WTC11 (cell line): ENCODE data around the gene ZNF223. TPM values are rescaled to one million over a fixed set of nuclear protein-coding genes. Genes with fewer than 3 reads are reported as not detected.

Experiments
- ATAC-seq: fragments of 200-7000 bp; cut with Tn5 transposase; 2 replicates; pipeline ENCODE4 v1.10.0; 2021; ENCODE audit warnings: mild to moderate bottlenecking, moderate library complexity
- CTCF ChIA-PET: fragments of 300-600 bp; sonication (Branson Sonifier 250); formaldehyde crosslinking; loops from one replicate; lab custom pipeline; 2021; ENCODE audit warnings: antibody characterized with exemption; lab: Charles Lee
- POLR2A ChIA-PET: fragments of 350-600 bp; sonication (Branson Sonifier 250); formaldehyde crosslinking; loops from one replicate; lab custom pipeline; 2021; ENCODE audit warnings: antibody characterized with exemption; lab: Charles Lee
- DNase-seq: peaks from one replicate; pipeline ENCODE4 v3.0.0; 2021; ENCODE audit warnings: low spot score
- H3K27ac Mint-ChIP-seq: 2 replicates; pipeline ENCODE4 v1.8.0; 2021; ENCODE audit warnings: mixed read lengths
- H3K27me3 Mint-ChIP-seq: 2 replicates; pipeline ENCODE4 v1.8.0; 2021; ENCODE audit warnings: low read depth, mild to moderate bottlenecking, moderate library complexity, mixed read lengths
- H3K36me3 Mint-ChIP-seq: 2 replicates; pipeline ENCODE4 v1.8.0; 2021; ENCODE audit warnings: mixed read lengths
- H3K4me1 Mint-ChIP-seq: 2 replicates; pipeline ENCODE4 v1.8.0; 2022; ENCODE audit warnings: mixed read lengths
- H3K4me3 Mint-ChIP-seq: 2 replicates; pipeline ENCODE4 v1.8.0; 2021; ENCODE audit warnings: mild to moderate bottlenecking, moderate library complexity, mixed read lengths
- H3K9me3 Mint-ChIP-seq: 2 replicates; pipeline ENCODE4 v1.8.0; 2021; ENCODE audit warnings: mixed read lengths
- ATF1 ChIP-seq: sonication (generic); formaldehyde crosslinking; IDR thresholded peaks from 2 replicates; pipeline ENCODE4 v1.8.1; 2023; ENCODE audit warnings: mild to moderate bottlenecking, moderate library complexity, missing genetic modification reagents
- EMX1 ChIP-seq: fragments of 250-450 bp; sonication (Bioruptor Pico); IDR thresholded peaks from 2 replicates; pipeline ENCODE4 v1.8.0; 2021; ENCODE audit warnings: mild to moderate bottlenecking
- ETV6 ChIP-seq: sonication (generic); formaldehyde crosslinking; IDR thresholded peaks from 2 replicates; pipeline ENCODE4 v1.8.1; 2022; ENCODE audit warnings: mild to moderate bottlenecking, missing genetic modification reagents
- GABPB1 ChIP-seq: sonication (generic); formaldehyde crosslinking; IDR thresholded peaks from 2 replicates; pipeline ENCODE4 v1.8.1; 2023; ENCODE audit warnings: mild to moderate bottlenecking, missing genetic modification reagents
- OVOL2 ChIP-seq: fragments of 250-450 bp; sonication (Bioruptor Pico); IDR thresholded peaks from 2 replicates; pipeline ENCODE4 v1.9.0; 2021; ENCODE audit warnings: mild to moderate bottlenecking, borderline replicate concordance
- RORB ChIP-seq: fragments of 250-450 bp; sonication (Bioruptor Pico); IDR thresholded peaks from 2 replicates; pipeline ENCODE4 v1.9.0; 2021; ENCODE audit warnings: mild to moderate bottlenecking
- SMAD4 ChIP-seq: sonication (generic); formaldehyde crosslinking; IDR thresholded peaks from 2 replicates; pipeline ENCODE4 v1.8.0; 2022; ENCODE audit warnings: mild to moderate bottlenecking, missing genetic modification reagents
- SP1 ChIP-seq: sonication (generic); formaldehyde crosslinking; conservative IDR thresholded peaks from 2 replicates; pipeline ENCODE4 v1.8.1; 2022; ENCODE audit warnings: missing genetic modification reagents
- TEAD1 ChIP-seq: sonication (generic); formaldehyde crosslinking; IDR thresholded peaks from 2 replicates; pipeline ENCODE4 v1.8.0; 2022; ENCODE audit warnings: mild to moderate bottlenecking, missing genetic modification reagents
- TP53 ChIP-seq: sonication (generic); formaldehyde crosslinking; IDR thresholded peaks from 2 replicates; pipeline ENCODE4 v1.8.1; 2023; ENCODE audit warnings: mild to moderate bottlenecking, missing genetic modification reagents
- ZBTB21 ChIP-seq: sonication (generic); formaldehyde crosslinking; IDR thresholded peaks from 2 replicates; pipeline ENCODE4 v1.8.1; 2023; ENCODE audit warnings: mild to moderate bottlenecking, missing genetic modification reagents, borderline replicate concordance
- ZNF121 ChIP-seq: sonication (generic); formaldehyde crosslinking; IDR thresholded peaks from 2 replicates; pipeline ENCODE4 v1.8.0; 2023; ENCODE audit warnings: missing genetic modification reagents
- ZNF138 ChIP-seq: sonication (generic); formaldehyde crosslinking; conservative IDR thresholded peaks from 2 replicates; pipeline ENCODE4 v1.8.1; 2022; ENCODE audit warnings: mild to moderate bottlenecking, moderate library complexity, missing genetic modification reagents
- ZNF263 ChIP-seq: sonication (generic); formaldehyde crosslinking; IDR thresholded peaks from 2 replicates; pipeline ENCODE4 v1.8.1; 2022; ENCODE audit warnings: low read depth, mild to moderate bottlenecking, moderate library complexity, missing genetic modification reagents
- ZNF396 ChIP-seq: fragments of 250-450 bp; sonication (Bioruptor Pico); IDR thresholded peaks from 2 replicates; pipeline ENCODE4 v1.8.0; 2021; ENCODE audit warnings: mild to moderate bottlenecking, moderate library complexity, borderline replicate concordance
- total RNA-seq: library from RNA; stranded (reverse); gene quantifications from 3 replicates; pipeline ENCODE4 v1.2.3, GENCODE V29; 2021
- TF ChIP-seq, protein P1 (sequence below): fragments of 250-450 bp; sonication (Bioruptor Pico); IDR thresholded peaks from 2 replicates; pipeline ENCODE4 v1.9.0; 2021; ENCODE audit warnings: mild to moderate bottlenecking
- TF ChIP-seq, protein P2 (sequence below): fragments of 250-450 bp; sonication (Bioruptor Pico); IDR thresholded peaks from 2 replicates; pipeline ENCODE4 v2.1.2; 2022; ENCODE audit warnings: mild to moderate bottlenecking, moderate library complexity
- TF ChIP-seq, protein P3 (sequence below): sonication (generic); formaldehyde crosslinking; IDR thresholded peaks from 2 replicates; pipeline ENCODE4 v1.8.0; 2022; ENCODE audit warnings: mild to moderate bottlenecking, missing genetic modification reagents
- TF ChIP-seq, protein P4 (sequence below): sonication (generic); formaldehyde crosslinking; IDR thresholded peaks from 2 replicates; pipeline ENCODE4 v1.8.0; 2023; ENCODE audit warnings: missing genetic modification reagents
- TF ChIP-seq, protein P5 (sequence below): sonication (generic); formaldehyde crosslinking; IDR thresholded peaks from 2 replicates; pipeline ENCODE4 v1.8.1; 2023; ENCODE audit warnings: mild to moderate bottlenecking, missing genetic modification reagents, borderline replicate concordance
- TF ChIP-seq, protein P6 (sequence below): sonication (generic); formaldehyde crosslinking; IDR thresholded peaks from 2 replicates; pipeline ENCODE4 v1.8.0; 2022; ENCODE audit warnings: mild to moderate bottlenecking, missing genetic modification reagents
- TF ChIP-seq, protein P7 (sequence below): sonication (generic); formaldehyde crosslinking; IDR thresholded peaks from 2 replicates; pipeline ENCODE4 v1.8.1; 2023; ENCODE audit warnings: mild to moderate bottlenecking, missing genetic modification reagents, moderate library complexity
- TF ChIP-seq, protein P8 (sequence below): fragments of 200-600 bp; IDR thresholded peaks from 2 replicates; pipeline ENCODE4 v1.8.0; 2022; ENCODE audit warnings: antibody characterized with exemption

The ZNF223 gene
- total RNA-seq, 1 experiment from 2014 or later = 5.7 TPM

DNA sequence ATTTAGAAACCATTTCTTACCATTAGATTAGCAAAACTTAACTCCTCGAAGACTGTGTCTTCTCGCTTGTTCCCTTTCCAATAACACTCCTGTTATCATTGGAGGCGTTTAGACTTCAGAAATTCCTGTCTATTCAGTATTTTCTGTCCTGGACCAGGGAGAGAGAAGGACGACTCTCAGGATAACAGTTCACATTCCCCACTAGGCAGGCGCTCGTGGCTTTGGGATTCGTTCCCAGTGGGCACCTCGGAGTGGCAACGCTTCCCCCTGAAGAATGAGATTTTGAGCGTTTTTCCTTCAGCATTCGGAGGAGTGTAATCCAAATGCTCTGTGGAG is 60.9 kb downstream of the ZNF223 start:
- Mint-ChIP-seq H3K27ac (peak overlapping the region; percentile 93), H3K36me3 (peaks cover 43% of the 10 kb centered on the region), H3K27me3 (no peaks in the 10 kb centered on the region), H3K4me3 (peak overlapping the region; percentile 98), H3K9me3 (peaks cover 39% of the 10 kb centered on the region), H3K4me1 (peaks cover 9% of the 10 kb centered on the region)
- CTCF ChIA-PET = no interaction called here
- POLR2A ChIA-PET = interaction anchor here (1.2 kb wide), 2 partner anchors 18 to 286 kb away, joined by 3 read pairs; partner anchors contain the start of gene ZNF283
- TF ChIP-seq ETV6 (no peak), ZNF396 (CRISPR knock-in tag) (no peak), ZNF121 (CRISPR knock-in tag) (no peak), EMX1 (CRISPR knock-in tag) (no peak), ZBTB21 (no peak)
- ATAC-seq (no peak), DNase-seq (no peak)

DNA sequence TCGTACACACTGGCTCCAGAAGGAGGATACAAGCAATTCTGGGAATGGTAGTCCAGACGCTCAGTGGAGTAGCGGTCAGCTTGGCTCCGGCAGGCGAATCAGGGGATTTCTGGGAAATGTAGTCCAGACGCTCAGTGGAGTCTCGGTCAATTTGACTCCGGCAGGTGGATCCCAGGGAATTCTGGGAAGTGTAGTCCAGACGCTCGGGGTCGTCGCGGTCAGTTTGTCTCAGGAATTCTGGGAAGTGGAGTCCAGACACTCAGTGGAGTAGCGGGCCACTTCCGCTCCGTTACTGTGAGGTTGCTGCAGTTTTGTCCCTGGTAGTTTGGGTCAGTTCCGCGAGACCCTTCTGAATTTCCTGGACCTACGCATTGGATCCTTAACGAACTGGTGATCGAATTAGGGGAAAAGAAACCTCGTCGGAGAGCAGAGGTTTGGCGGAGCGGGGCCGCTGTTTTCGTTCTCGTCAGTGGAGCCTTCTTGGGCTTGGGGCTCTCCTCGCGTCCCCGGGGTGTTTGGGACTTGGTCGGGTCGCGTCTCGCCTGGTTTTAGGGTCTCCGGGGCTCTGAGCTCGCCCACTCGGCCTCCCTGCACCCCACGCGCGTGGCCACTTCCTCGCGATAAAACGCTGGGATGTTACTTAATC is 61.4 kb downstream of the ZNF223 start, which contains the start of gene ZNF225:
Gene ZNF225 (plus strand): TSS at position 262 of the 646 bp plus-strand sequence. CDS start 2,429 bp downstream, outside the sequence.
- CTCF ChIA-PET = no interaction called here
- POLR2A ChIA-PET = interaction anchor here (1.1 to 1.2 kb wide), 3 partner anchors 18 to 286 kb away, joined by 3 to 8 read pairs (median 3); partner anchors contain the start of genes ZNF226 and ZNF283
- TF ChIP-seq, protein P1, sequence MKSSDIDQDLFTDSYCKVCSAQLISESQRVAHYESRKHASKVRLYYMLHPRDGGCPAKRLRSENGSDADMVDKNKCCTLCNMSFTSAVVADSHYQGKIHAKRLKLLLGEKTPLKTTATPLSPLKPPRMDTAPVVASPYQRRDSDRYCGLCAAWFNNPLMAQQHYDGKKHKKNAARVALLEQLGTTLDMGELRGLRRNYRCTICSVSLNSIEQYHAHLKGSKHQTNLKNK (CRISPR knock-in tag) = no peak
- no peak for TF ChIP-seq TP53 (CRISPR knock-in tag)
- TF ChIP-seq, protein P2, sequence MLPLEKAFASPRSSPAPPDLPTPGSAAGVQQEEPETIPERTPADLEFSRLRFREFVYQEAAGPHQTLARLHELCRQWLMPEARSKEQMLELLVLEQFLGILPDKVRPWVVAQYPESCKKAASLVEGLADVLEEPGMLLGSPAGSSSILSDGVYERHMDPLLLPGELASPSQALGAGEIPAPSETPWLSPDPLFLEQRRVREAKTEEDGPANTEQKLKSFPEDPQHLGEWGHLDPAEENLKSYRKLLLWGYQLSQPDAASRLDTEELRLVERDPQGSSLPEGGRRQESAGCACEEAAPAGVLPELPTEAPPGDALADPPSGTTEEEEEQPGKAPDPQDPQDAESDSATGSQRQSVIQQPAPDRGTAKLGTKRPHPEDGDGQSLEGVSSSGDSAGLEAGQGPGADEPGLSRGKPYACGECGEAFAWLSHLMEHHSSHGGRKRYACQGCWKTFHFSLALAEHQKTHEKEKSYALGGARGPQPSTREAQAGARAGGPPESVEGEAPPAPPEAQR (CRISPR knock-in tag) = no peak
- no peak for TF ChIP-seq SMAD4 (CRISPR knock-in tag)
- TF ChIP-seq, protein P3, sequence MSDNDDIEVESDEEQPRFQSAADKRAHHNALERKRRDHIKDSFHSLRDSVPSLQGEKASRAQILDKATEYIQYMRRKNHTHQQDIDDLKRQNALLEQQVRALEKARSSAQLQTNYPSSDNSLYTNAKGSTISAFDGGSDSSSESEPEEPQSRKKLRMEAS (CRISPR knock-in tag) = no peak
- TF ChIP-seq, protein P4, sequence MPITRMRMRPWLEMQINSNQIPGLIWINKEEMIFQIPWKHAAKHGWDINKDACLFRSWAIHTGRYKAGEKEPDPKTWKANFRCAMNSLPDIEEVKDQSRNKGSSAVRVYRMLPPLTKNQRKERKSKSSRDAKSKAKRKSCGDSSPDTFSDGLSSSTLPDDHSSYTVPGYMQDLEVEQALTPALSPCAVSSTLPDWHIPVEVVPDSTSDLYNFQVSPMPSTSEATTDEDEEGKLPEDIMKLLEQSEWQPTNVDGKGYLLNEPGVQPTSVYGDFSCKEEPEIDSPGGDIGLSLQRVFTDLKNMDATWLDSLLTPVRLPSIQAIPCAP (CRISPR knock-in tag) = no peak
- peak; percentile 53 for TF ChIP-seq ZNF121 (CRISPR knock-in tag)
- TF ChIP-seq ZBTB21 = no peak
- TF ChIP-seq, protein P5, sequence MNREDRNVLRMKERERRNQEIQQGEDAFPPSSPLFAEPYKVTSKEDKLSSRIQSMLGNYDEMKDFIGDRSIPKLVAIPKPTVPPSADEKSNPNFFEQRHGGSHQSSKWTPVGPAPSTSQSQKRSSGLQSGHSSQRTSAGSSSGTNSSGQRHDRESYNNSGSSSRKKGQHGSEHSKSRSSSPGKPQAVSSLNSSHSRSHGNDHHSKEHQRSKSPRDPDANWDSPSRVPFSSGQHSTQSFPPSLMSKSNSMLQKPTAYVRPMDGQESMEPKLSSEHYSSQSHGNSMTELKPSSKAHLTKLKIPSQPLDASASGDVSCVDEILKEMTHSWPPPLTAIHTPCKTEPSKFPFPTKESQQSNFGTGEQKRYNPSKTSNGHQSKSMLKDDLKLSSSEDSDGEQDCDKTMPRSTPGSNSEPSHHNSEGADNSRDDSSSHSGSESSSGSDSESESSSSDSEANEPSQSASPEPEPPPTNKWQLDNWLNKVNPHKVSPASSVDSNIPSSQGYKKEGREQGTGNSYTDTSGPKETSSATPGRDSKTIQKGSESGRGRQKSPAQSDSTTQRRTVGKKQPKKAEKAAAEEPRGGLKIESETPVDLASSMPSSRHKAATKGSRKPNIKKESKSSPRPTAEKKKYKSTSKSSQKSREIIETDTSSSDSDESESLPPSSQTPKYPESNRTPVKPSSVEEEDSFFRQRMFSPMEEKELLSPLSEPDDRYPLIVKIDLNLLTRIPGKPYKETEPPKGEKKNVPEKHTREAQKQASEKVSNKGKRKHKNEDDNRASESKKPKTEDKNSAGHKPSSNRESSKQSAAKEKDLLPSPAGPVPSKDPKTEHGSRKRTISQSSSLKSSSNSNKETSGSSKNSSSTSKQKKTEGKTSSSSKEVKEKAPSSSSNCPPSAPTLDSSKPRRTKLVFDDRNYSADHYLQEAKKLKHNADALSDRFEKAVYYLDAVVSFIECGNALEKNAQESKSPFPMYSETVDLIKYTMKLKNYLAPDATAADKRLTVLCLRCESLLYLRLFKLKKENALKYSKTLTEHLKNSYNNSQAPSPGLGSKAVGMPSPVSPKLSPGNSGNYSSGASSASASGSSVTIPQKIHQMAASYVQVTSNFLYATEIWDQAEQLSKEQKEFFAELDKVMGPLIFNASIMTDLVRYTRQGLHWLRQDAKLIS = no peak
- no peak for TF ChIP-seq ZNF396 (CRISPR knock-in tag)
- TF ChIP-seq ATF1 (CRISPR knock-in tag) = no peak
- no peak for TF ChIP-seq TEAD1 (CRISPR knock-in tag)
- TF ChIP-seq GABPB1 (CRISPR knock-in tag) = peak; percentile 61
- TF ChIP-seq, protein P6, sequence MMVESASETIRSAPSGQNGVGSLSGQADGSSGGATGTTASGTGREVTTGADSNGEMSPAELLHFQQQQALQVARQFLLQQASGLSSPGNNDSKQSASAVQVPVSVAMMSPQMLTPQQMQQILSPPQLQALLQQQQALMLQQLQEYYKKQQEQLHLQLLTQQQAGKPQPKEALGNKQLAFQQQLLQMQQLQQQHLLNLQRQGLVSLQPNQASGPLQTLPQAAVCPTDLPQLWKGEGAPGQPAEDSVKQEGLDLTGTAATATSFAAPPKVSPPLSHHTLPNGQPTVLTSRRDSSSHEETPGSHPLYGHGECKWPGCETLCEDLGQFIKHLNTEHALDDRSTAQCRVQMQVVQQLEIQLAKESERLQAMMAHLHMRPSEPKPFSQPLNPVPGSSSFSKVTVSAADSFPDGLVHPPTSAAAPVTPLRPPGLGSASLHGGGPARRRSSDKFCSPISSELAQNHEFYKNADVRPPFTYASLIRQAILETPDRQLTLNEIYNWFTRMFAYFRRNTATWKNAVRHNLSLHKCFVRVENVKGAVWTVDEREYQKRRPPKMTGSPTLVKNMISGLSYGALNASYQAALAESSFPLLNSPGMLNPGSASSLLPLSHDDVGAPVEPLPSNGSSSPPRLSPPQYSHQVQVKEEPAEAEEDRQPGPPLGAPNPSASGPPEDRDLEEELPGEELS (CRISPR knock-in tag) = no peak
- no peak for TF ChIP-seq ZNF263 (CRISPR knock-in tag)
- no peak for TF ChIP-seq RORB (CRISPR knock-in tag)
- TF ChIP-seq, protein P7, sequence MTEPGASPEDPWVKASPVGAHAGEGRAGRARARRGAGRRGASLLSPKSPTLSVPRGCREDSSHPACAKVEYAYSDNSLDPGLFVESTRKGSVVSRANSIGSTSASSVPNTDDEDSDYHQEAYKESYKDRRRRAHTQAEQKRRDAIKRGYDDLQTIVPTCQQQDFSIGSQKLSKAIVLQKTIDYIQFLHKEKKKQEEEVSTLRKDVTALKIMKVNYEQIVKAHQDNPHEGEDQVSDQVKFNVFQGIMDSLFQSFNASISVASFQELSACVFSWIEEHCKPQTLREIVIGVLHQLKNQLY (CRISPR knock-in tag) = no peak
- TF ChIP-seq ZNF138 (CRISPR knock-in tag) = no peak
- TF ChIP-seq OVOL2 (CRISPR knock-in tag) = no peak
- TF ChIP-seq, protein P8, sequence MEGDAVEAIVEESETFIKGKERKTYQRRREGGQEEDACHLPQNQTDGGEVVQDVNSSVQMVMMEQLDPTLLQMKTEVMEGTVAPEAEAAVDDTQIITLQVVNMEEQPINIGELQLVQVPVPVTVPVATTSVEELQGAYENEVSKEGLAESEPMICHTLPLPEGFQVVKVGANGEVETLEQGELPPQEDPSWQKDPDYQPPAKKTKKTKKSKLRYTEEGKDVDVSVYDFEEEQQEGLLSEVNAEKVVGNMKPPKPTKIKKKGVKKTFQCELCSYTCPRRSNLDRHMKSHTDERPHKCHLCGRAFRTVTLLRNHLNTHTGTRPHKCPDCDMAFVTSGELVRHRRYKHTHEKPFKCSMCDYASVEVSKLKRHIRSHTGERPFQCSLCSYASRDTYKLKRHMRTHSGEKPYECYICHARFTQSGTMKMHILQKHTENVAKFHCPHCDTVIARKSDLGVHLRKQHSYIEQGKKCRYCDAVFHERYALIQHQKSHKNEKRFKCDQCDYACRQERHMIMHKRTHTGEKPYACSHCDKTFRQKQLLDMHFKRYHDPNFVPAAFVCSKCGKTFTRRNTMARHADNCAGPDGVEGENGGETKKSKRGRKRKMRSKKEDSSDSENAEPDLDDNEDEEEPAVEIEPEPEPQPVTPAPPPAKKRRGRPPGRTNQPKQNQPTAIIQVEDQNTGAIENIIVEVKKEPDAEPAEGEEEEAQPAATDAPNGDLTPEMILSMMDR = no peak
- peak; percentile 42; the same call in 1 of the 2 replicates for TF ChIP-seq SP1 (CRISPR knock-in tag)

More for the DNA sequence above, 61.4 kb downstream of the ZNF223 start, which contains the start of gene ZNF225:
- peak within 1 kb of the TSS; percentile 93 for H3K27ac Mint-ChIP-seq
- ATAC-seq (peak; percentile 94), DNase-seq (peak; percentile 95)
- H3K4me3 Mint-ChIP-seq = peak within 1 kb of the TSS; percentile 98
- peaks cover 42% of the 10 kb centered on the region for H3K36me3 Mint-ChIP-seq
- peaks cover 34% of the 10 kb centered on the region for H3K9me3 Mint-ChIP-seq
- peaks cover 9% of the 10 kb centered on the region for H3K4me1 Mint-ChIP-seq
- no peaks in the 10 kb centered on the region for H3K27me3 Mint-ChIP-seq
